ENCODE data around the gene MAPRE3. TPM values are rescaled to one million over a fixed set of nuclear protein-coding genes. Genes with fewer than 3 reads are reported as not detected.
"Not testable (repeated sequence)": the region's sequence is repeated elsewhere in the genome, so short reads cannot be mapped to it uniquely, and the experiment has no call there.

Gene MAPRE3
- 0.51 and 0.57 TPM in 2 replicates for total RNA-seq (2014; rRNA removed; shearing (Covaris generic))

DNA sequence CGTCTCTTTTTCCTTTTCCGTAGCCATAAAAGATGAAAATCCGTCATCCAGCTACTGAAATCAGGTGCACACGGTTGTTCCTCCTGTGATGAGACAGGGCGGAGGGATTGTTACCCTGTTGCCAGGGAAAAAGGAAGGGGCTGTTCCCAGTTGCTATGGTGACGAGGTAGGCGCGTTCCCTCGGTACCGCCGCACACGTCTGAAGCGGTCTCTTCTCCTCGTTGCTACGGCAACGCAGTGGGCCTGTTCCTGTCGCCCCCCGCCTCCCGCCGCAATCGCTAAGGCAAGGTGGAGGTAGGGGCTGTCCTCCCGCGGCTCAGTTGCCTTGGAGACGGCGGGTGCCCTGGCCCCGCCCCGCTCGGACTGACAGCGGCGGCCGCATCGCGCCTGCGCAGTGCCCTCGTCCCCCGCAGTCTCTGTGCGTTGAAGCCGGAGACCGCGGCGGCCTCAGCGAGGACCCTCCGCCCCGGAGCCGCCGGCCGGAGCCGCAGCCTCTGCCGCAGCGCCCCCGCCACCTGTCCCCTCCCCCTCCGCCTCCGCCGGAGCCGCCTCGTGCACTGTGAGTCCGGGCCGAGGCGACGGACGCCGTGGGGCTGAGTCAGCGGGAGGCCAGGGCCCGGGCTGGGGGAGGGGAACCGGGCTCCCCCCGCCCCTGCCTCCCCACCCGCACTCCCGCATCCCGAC lies at the start of gene MAPRE3:
MAPRE3 (plus strand) TSS at position 394 of the 684 bp plus-strand sequence. CDS start 51,582 bp downstream, outside the sequence.
- H3K4me1 ChIP-seq = no peaks in the 10 kb centered on the region; the same call in 1 of the 2 replicates
- H3K27me3 ChIP-seq = peaks cover 45% of the 10 kb centered on the region
- H3K4me3 ChIP-seq = peak within 1 kb of the TSS; percentile 59
- H3K36me3 ChIP-seq = no peaks in the 10 kb centered on the region
- no peaks in the 10 kb centered on the region for H3K9me3 ChIP-seq (replicated peaks)
- peak; percentile 74 to 83 for DNase-seq
- H3K27ac ChIP-seq = no peak within 1 kb of the TSS

DNA sequence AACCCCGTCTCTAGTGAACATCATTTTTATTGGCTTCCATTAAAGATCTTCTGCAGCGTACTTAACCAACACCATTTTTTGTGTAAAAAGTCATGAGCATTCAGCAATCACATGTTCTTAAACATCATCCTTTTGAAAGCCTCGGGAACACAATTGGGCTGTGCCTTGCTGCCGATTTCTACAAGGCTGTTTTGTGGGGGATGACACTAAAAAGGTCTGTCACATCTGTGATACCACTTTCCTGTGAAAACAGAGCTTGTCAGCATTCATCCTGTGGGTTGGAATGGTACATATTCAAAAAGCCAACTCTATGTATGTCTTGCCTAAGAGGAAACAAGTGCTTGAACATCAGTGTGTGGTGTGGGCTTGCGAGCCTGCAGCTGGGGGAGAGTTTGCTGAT lies 49.1 kb upstream of the MAPRE3 start:
- Histone ChIP-seq H3K27ac (no peak overlapping the region), H3K4me3 (no peak overlapping the region), H3K27me3 (peaks cover 24% of the 10 kb centered on the region), H3K9me3 (replicated peaks) (no peaks in the 10 kb centered on the region), H3K36me3 (no peaks in the 10 kb centered on the region), H3K4me1 (peaks cover 6% of the 10 kb centered on the region)
- DNase-seq = no peak

DNA sequence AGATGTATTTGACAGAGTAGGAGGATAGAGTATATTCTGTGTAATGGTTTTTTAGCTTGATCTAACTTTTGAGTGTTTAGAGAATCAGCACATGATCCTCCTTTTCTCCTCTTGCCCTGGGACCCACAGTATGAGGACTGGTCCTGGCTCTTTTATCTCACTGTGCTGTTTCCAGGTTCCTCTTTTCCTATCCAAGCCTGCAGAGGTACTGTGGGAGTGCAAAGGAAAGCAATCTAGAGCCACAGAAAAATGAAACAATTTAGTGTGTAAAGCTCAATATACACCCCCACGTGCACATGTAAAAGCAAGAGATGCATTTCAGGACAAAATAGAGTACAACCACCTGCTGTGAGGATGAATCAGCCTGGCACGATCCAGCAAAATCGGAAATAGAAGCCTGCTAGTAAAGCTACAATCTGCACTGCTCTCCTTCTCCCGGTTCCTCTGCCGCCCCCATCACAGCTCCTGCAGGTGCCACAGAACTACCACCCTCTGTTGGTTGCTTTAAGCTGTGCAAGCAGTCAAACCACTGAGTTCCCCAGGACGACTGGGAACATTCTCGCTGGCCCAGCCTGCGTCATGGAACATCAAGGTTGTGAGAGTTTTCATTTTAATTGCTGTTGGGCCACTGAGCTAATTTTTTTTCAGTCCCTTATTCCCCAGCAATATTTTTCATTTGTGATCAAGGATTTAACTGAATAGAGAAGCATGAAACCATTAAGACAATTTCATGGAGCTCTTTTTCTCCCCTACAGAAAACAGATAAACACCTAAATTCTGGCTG lies 47.8 kb upstream of the MAPRE3 start:
- Histone ChIP-seq H3K4me3 (no peak overlapping the region), H3K27ac (no peak overlapping the region), H3K9me3 (replicated peaks) (no peaks in the 10 kb centered on the region), H3K27me3 (peaks cover 32% of the 10 kb centered on the region), H3K4me1 (peaks cover 6% of the 10 kb centered on the region), H3K36me3 (no peaks in the 10 kb centered on the region)
- peak; percentile 31 to 50 for DNase-seq

DNA sequence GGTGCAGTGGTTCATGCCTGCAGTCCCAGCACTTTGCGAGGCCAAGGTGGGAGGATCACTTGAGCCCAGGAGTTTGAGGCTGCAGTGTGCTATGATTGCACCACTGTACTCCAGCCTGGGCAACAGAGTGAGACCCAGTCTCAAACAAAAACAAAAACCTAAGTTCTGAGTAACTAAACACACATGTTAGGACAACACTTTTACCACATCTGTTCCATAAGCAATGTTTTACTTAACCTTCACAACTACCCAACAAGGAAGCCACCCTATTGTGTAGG lies 47.3 kb upstream of the MAPRE3 start:
- not testable (repeated sequence) for DNase-seq; H3K9me3 ChIP-seq (replicated peaks); H3K4me3 ChIP-seq; H3K4me1 ChIP-seq; H3K27ac ChIP-seq; H3K36me3 ChIP-seq
- peaks cover 34% of the 10 kb centered on the region for H3K27me3 ChIP-seq

DNA sequence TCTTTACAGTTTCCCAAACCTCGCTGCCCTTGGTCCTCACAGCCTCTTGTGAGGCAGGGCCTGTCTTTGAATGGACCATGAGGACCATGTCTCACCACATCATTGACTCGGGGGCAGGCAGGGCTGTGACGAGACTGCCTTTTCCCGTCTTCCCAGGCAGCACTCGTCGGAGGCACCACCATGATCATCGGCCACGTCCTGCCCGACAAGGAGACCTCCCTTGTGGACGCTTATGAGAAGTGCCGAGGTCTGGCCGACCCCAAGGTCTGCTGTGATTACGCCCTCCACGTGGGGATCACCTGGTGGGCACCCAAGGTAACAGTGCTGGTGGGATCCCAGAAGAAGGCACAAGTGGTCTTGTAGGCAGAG lies 45.7 kb upstream of the MAPRE3 start:
- Histone ChIP-seq H3K36me3 (no peaks in the 10 kb centered on the region), H3K4me1 (peaks cover 6% of the 10 kb centered on the region), H3K9me3 (replicated peaks) (no peaks in the 10 kb centered on the region), H3K27ac (no peak overlapping the region), H3K27me3 (peaks cover 34% of the 10 kb centered on the region), H3K4me3 (no peak overlapping the region)
- no peak for DNase-seq

DNA sequence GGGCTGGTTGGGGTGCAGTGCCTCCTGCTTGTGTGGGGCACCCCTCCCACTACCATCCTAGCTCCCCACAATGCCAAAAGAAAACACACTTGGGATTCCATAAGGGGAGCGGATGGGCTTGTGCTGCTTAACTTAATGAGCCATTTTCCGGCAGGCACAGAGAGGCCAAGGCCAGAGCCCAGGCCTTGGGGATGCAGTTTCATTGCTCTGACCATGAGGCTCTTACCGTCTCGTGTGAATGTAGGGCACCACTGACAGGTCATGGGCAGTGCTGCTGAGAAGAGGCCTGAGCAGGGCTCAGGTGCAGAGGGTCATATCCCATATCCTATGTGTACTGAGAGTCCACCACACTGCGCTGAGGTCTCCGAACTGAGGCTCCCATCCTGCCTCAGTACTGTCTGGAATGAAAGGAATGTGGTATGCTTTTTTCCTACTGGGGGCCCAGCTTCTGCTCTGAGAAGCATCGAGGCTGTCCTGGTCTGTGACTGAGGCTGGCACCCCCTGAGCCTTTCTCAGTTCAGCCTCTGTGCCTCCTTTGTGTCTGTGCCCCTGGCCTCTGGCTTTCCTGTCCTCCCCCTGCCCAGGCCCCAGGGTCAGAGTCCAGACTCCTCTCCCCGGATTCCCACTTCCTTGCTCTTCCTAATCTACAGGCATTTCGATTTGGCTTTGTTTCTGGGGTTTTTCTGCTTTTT lies 45.2 kb upstream of the MAPRE3 start:
- Histone ChIP-seq H3K27ac (no peak overlapping the region), H3K36me3 (no peaks in the 10 kb centered on the region), H3K4me3 (no peak overlapping the region), H3K4me1 (peaks cover 6% of the 10 kb centered on the region), H3K27me3 (peaks cover 33% of the 10 kb centered on the region), H3K9me3 (replicated peaks) (no peaks in the 10 kb centered on the region)
- no peak for DNase-seq

DNA sequence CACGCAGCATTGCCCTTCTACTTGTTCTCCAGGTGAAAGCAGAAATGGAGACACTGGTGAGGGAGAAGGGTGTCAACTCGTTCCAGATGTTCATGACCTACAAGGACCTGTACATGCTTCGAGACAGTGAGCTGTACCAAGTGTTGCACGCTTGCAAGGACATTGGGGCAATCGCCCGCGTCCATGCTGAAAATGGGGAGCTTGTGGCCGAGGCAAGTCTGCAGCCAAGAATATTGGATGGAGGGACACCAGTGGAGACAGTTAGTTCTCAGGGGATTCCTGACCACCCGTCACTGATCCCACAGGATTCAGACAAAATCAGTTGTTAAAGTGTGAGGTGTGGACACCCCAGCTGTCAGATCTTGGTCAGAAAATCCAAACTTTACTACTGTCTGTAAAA lies 43.2 kb upstream of the MAPRE3 start:
- Histone ChIP-seq H3K4me3 (no peak overlapping the region), H3K36me3 (no peaks in the 10 kb centered on the region), H3K27ac (no peak overlapping the region), H3K4me1 (peaks cover 6% of the 10 kb centered on the region), H3K27me3 (peaks cover 27% of the 10 kb centered on the region; the same call in 1 of the 2 replicates), H3K9me3 (replicated peaks) (no peaks in the 10 kb centered on the region)
- no peak for DNase-seq

DNA sequence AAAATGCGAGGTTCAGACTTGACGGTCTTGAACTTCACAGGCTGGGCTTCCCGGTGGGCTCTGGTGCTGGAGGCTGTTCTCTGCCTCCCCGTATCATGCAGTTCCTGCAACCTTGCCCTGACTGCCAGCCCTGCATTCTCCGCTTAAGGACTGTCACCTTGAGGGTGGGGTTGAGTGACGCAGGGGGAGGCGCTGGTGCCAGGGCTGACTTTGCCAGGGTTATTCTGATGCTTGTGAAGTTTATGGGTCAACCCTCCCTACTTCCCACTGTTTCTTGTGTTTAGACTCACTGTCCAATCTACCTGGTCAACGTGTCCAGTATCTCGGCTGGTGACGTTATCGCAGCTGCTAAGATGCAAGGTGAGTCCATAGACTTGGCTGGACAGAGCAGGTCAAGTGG lies 37.5 kb upstream of the MAPRE3 start:
- Histone ChIP-seq H3K4me1 (no peaks in the 10 kb centered on the region), H3K4me3 (no peak overlapping the region), H3K36me3 (no peaks in the 10 kb centered on the region), H3K27ac (no peak overlapping the region), H3K27me3 (peaks cover 13% of the 10 kb centered on the region; the same call in 1 of the 2 replicates), H3K9me3 (replicated peaks) (no peaks in the 10 kb centered on the region)
- no peak for DNase-seq

DNA sequence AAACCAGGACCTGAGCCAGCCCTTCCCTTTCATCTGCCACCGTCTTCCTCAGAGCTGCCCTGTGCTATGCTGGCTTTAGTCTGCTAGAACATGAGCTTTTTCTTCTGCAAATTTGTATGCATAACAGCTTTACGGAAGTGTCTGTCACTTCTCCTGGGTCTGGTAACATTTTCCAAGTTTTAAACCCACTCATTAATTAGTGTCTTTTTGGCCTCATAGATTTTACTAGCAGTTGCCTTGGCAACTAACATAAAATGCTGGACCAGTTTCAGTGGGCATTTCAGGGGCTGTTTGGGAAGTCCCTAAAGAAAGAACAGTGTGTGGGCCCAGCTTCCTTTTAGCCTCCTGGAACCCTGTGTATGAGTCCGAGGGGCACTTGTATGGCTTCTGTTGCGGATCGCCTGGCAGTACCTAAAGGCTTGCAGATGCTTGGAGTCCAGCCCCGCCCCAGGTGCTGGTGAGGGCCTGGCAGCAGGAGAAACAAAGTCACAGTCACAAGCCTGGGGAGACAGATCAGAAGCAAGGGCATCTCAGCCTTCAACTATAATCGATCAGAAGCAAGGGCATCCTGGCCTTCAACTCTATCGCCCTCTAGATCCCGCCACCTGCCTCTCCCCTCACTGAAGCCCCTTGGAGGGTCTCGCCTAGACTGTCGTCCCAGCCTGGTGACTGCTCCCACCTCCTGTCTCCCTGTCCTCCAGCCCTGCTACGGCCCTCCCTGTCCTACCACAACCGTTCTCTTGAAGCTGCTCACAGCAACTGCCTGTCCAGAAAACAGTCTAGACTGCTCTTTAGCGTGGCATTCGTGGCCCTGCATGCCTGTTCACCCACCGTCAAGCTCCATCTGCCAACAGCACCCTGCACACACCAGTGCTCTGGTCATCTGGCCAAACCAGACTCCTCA lies 36.8 kb upstream of the MAPRE3 start:
- no peaks in the 10 kb centered on the region for H3K9me3 ChIP-seq (replicated peaks)
- H3K4me3 ChIP-seq = no peak overlapping the region
- H3K27ac ChIP-seq = no peak overlapping the region
- no peak for DNase-seq
- H3K27me3 ChIP-seq = peaks cover 13% of the 10 kb centered on the region; the same call in 1 of the 2 replicates
- no peaks in the 10 kb centered on the region for H3K36me3 ChIP-seq
- no peaks in the 10 kb centered on the region for H3K4me1 ChIP-seq

DNA sequence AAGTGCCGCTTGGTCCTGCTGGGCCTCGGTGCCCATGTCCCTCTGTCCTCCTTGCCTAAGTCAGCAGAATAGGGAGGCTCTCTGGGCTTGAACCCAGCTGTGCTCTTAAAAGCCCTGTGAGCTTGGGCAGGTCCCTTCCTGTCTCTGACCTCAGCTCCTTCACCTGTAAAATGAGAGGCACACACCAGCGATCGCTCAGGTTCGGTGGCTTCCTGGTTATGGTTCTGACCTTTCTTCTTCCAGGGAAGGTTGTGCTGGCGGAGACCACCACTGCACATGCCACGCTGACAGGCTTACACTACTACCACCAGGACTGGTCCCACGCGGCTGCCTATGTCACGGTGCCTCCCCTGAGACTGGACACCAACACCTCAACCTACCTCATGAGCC lies 36.1 kb upstream of the MAPRE3 start:
- no peak for DNase-seq
- H3K27me3 ChIP-seq = peaks cover 13% of the 10 kb centered on the region; the same call in 1 of the 2 replicates
- H3K27ac ChIP-seq = no peak overlapping the region
- no peak overlapping the region for H3K4me3 ChIP-seq
- no peaks in the 10 kb centered on the region for H3K36me3 ChIP-seq
- H3K9me3 ChIP-seq (replicated peaks) = no peaks in the 10 kb centered on the region
- no peaks in the 10 kb centered on the region for H3K4me1 ChIP-seq

DNA sequence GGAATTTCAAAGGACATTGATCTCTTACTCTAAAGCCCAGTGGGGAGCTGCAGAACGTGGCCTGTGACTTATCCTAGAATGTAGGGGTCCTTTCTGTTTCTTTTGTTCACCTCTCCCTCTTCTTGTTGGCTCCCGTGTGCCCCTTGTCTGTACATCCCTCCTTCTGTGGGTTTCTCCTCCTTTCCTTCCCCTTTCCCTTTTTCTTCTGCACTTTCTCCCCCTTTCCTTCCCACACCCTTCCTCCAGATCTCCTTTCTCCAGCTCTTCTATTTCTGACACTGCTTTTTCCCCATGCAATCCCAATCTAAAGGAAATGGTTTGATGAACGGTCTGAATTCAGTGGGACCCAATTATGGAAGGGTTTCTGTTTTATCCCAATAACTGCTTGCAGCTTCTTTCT lies 35.5 kb upstream of the MAPRE3 start:
- Histone ChIP-seq H3K27me3 (peaks cover 13% of the 10 kb centered on the region; the same call in 1 of the 2 replicates), H3K4me1 (no peaks in the 10 kb centered on the region), H3K27ac (no peak overlapping the region), H3K4me3 (no peak overlapping the region), H3K36me3 (no peaks in the 10 kb centered on the region), H3K9me3 (replicated peaks) (no peaks in the 10 kb centered on the region)
- DNase-seq = no peak

DNA sequence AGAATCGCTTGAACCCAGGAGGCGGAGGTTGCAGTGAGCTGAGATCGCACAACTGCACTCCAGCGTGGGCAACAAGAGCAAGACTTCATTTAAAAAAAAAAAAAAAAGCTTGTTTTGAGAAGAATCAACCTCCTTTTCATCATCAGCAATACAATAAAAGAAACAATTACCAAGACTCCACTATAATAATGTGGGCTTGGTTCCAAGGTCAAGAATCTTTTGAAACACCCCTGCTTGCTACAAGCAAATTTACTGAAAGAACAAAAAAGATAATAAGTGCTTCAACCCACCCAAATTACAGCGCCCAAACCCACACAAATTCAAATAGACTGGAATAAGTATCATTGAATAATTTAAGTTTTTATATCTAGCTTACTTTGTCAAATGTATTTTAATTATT lies 33.6 kb upstream of the MAPRE3 start:
- Histone ChIP-seq H3K27me3 (peaks cover 13% of the 10 kb centered on the region; the same call in 1 of the 2 replicates), H3K9me3 (replicated peaks) (no peaks in the 10 kb centered on the region), H3K27ac (no peak overlapping the region), H3K36me3 (no peaks in the 10 kb centered on the region), H3K4me3 (no peak overlapping the region), H3K4me1 (no peaks in the 10 kb centered on the region)
- DNase-seq = no peak

DNA sequence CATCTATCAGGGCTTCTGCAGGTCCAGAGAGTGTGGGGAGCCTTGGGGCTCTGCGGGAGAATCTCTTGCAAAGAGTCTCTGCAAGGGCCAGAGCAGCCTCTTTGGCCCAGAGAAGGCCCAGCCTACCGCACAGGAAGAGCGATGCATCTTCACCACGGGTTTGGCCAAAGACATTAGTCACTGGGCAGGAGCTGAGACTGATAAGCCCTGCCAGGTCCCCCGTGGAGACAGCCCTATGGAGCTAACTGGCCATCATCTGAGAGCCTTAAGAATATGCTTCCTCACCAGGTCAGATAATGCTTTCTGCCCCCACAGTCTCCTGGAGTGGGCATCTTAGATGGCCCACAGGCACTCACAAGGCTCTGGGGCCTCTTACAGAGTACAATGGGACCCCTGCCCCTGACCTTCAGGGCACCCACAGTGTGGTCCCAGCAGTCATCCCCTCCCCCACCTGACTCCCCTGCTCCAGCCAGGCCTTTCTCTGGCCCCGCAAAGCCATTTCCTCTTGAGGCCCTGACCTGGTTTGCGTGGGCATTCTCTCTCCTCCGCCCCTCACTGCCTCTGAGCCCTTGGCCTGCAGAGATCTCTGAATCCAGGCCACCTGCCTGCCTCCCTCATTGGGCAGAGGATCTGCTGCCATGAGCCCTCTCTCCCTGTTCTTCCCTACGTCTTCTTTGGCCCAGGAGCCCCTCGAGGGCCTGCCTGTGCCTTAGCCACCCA lies 31.9 kb upstream of the MAPRE3 start:
- Histone ChIP-seq H3K4me3 (no peak overlapping the region), H3K36me3 (no peaks in the 10 kb centered on the region), H3K27me3 (peaks cover 13% of the 10 kb centered on the region), H3K4me1 (no peaks in the 10 kb centered on the region), H3K9me3 (replicated peaks) (no peaks in the 10 kb centered on the region), H3K27ac (no peak overlapping the region)
- no peak for DNase-seq

DNA sequence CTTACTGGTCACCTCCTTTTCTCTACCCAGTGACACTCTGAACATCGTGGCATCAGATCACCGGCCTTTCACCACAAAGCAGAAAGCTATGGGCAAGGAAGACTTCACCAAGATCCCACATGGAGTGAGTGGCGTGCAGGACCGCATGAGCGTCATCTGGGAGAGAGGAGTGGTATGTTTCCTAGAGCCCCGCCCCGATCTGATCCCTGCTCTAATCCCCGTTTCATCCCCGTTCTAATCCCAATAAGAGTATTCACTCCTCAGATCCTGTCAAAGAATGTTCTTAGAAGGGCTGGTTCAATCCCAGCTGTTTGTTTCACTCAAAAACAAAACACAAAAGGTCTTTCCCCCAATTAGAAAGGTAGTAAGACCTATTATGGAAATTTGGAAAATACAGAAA lies 30.4 kb upstream of the MAPRE3 start:
- Histone ChIP-seq H3K9me3 (replicated peaks) (no peaks in the 10 kb centered on the region), H3K27ac (no peak overlapping the region), H3K36me3 (no peaks in the 10 kb centered on the region), H3K4me1 (no peaks in the 10 kb centered on the region), H3K27me3 (peaks cover 9% of the 10 kb centered on the region; the same call in 1 of the 2 replicates), H3K4me3 (no peak overlapping the region)
- peak; percentile 64 to 81 for DNase-seq

Measured in SJCRH30 (cell line).